ENCODE measurements around the gene MCUB.

- TF ChIP-seq POLR2A (IDR thresholded peaks at IDR 0.05) (no peak), CTCF (IDR thresholded peaks at IDR 0.05) (no peak)
Observed at GRCh38 chr4:109615742-109616141, 55.7 kb downstream of the MCUB start.

All from thyroid gland (tissue), 4 donors.